ENCODE results near the gene CAV3. TPM values are rescaled to one million over a fixed set of nuclear protein-coding genes. Genes with fewer than 3 reads are reported as not detected.

The CAV3 gene
- total RNA-seq, 4 donors from 2014 or later, result not detected

GRCh38 chr3:8729479-8729878 is 4.1 kb upstream of the CAV3 start:
- 85 to 96% methylated on average over 3 of the region's 3 CpGs for WGBS, 2 donors (ENCODE audit: low coverage in 1 of 2)
- no peaks in the 10 kb centered on the region for H3K36me3 ChIP-seq

DNA sequence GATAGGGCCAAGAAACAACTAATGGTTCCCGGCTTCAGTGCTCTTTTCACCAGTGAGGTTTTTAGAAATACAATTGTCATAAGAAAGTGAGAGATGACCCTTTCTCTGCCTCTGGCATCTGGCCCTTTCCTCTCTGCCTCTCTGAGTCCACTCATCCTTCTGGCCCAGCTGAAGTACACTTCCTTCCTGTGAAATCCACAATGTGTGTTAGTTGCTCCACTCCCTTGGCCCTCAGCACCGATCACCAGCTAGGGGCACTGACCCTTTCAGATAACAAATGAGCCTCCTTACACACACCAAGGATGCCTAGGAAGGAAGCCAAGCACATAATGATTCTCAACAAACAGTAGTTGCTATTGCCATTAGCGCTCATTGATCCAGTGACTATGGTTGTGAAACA is 2.9 kb upstream of the CAV3 start:
- TF ChIP-seq POLR2A (IDR thresholded peaks at IDR 0.05) (no peak), CTCF (IDR thresholded peaks at IDR 0.05) (no peak), POLR2AphosphoS5 (IDR thresholded peaks at IDR 0.05) (no peak), EP300 (IDR thresholded peaks at IDR 0.05) (no peak)
- no peaks in the 10 kb centered on the region for H3K4me1 ChIP-seq
- WGBS, 2 donors (ENCODE audit: low coverage in 1 of 2), result 50 to 53% methylated on average over 2 of the region's 3 CpGs
- no peaks in the 10 kb centered on the region for H3K36me3 ChIP-seq
- no peak overlapping the region for H3K4me3 ChIP-seq
- H3K9me3 ChIP-seq, result peaks cover 0 to 12% (median 0%) of the 10 kb centered on the region in 3 donors
- H3K27ac ChIP-seq, result no peak overlapping the region
- no peaks in the 10 kb centered on the region for H3K27me3 ChIP-seq
- ATAC-seq, result no peak

More at GRCh38 chr3:8729479-8729878, 4.1 kb upstream of the CAV3 start:
- peaks cover 0 to 19% (median 0%) of the 10 kb centered on the region in 3 donors for H3K9me3 ChIP-seq
- H3K4me1 ChIP-seq, result no peaks in the 10 kb centered on the region
- TF ChIP-seq EP300 (IDR thresholded peaks at IDR 0.05), result no peak
- TF ChIP-seq POLR2AphosphoS5 (IDR thresholded peaks at IDR 0.05), result no peak
- no peak for TF ChIP-seq POLR2A (IDR thresholded peaks at IDR 0.05)
- no peak for TF ChIP-seq CTCF (IDR thresholded peaks at IDR 0.05)
- ATAC-seq, result no peak
- H3K27me3 ChIP-seq, result no peaks in the 10 kb centered on the region
- H3K27ac ChIP-seq, result no peak overlapping the region
- H3K4me3 ChIP-seq, result no peak overlapping the region

DNA sequence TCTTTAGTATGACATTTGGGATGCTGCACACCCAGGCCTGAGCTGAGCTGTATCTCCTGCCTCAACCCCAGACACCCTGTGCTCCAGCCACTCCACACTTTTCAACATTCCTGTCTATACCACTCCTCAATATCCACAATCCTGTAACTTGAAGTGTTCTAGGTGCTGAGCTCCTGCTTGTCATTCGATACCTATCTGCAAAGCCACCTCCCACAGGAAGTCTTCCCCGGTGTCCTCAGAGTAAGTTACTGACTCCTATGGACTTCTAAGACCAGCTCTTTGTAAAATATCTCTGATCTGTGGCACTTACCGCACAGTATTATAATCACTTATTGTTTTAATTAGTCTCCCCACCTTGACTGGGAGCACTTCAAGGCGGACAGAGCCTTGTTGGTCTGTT is 1.2 kb upstream of the CAV3 start:
- no peak for ATAC-seq
- WGBS, 2 donors (ENCODE audit: low coverage in 1 of 2), result 87 to 88% methylated on average over 3 to 4 of the region's 4 CpGs
- H3K27ac ChIP-seq, result no peak overlapping the region
- H3K27me3 ChIP-seq, result no peaks in the 10 kb centered on the region
- TF ChIP-seq CTCF (IDR thresholded peaks at IDR 0.05) (no peak), POLR2AphosphoS5 (IDR thresholded peaks at IDR 0.05) (no peak), POLR2A (IDR thresholded peaks at IDR 0.05) (no peak), EP300 (IDR thresholded peaks at IDR 0.05) (no peak)
- H3K4me1 ChIP-seq, result no peaks in the 10 kb centered on the region
- no peaks in the 10 kb centered on the region for H3K36me3 ChIP-seq
- no peaks in the 10 kb centered on the region for H3K9me3 ChIP-seq
- H3K4me3 ChIP-seq, result no peak overlapping the region

GRCh38 chr3:8734137-8734878 is 706 bp downstream of the CAV3 start:
- H3K36me3 ChIP-seq, result no peaks in the 10 kb centered on the region
- no peaks in the 10 kb centered on the region for H3K9me3 ChIP-seq
- no peak overlapping the region for H3K27ac ChIP-seq
- H3K27me3 ChIP-seq, result no peaks in the 10 kb centered on the region
- no peak for ATAC-seq
- H3K4me1 ChIP-seq, result no peaks in the 10 kb centered on the region
- WGBS, 2 donors (ENCODE audit: low coverage in 1 of 2), result 96% methylated on average over 8 of the region's 19 CpGs; no CpG with 5 or more reads in 1 of the 2 donors
- TF ChIP-seq POLR2A (IDR thresholded peaks at IDR 0.05) (no peak), POLR2AphosphoS5 (IDR thresholded peaks at IDR 0.05) (no peak), EP300 (IDR thresholded peaks at IDR 0.05) (no peak), CTCF (IDR thresholded peaks at IDR 0.05) (no peak)
- H3K4me3 ChIP-seq, result no peak overlapping the region

- Histone ChIP-seq H3K4me1 (no peaks in the 10 kb centered on the region), H3K27ac (no peak overlapping the region), H3K4me3 (no peak overlapping the region), H3K27me3 (no peaks in the 10 kb centered on the region), H3K36me3 (no peaks in the 10 kb centered on the region), H3K9me3 (no peaks in the 10 kb centered on the region)
- no peak for ATAC-seq
- WGBS, 2 donors (ENCODE audit: low coverage in 1 of 2), result 87 to 89% methylated on average over 1 of the region's 1 CpG
- TF ChIP-seq POLR2A (IDR thresholded peaks at IDR 0.05), result no peak
- TF ChIP-seq EP300 (IDR thresholded peaks at IDR 0.05), result no peak
- no peak for TF ChIP-seq POLR2AphosphoS5 (IDR thresholded peaks at IDR 0.05)
- no peak for TF ChIP-seq CTCF (IDR thresholded peaks at IDR 0.05)
These were observed 1.3 kb downstream of the CAV3 start for GRCh38 chr3:8734908-8735307.
